Measurements from ENCODE around the gene EGFL6. TPM values are rescaled to one million over a fixed set of nuclear protein-coding genes. Genes with fewer than 3 reads are reported as not detected.

Gene EGFL6
- total and polyA plus RNA-seq, 2 of the 13 experiments (the other 11 are each of a cell fraction or from before 2014, with no cell fraction given): not detected

GRCh38 chrX:13535376-13536165 is 33.8 kb upstream of the EGFL6 start:
- in situ Hi-C loops (cut with HindIII; ENCODE audit: extremely low pct_ligation_motif_present, low pct_unique_long_range_greater_than_20kb): no loop called here
- POLR2A ChIA-PET: no interaction called here

DNA sequence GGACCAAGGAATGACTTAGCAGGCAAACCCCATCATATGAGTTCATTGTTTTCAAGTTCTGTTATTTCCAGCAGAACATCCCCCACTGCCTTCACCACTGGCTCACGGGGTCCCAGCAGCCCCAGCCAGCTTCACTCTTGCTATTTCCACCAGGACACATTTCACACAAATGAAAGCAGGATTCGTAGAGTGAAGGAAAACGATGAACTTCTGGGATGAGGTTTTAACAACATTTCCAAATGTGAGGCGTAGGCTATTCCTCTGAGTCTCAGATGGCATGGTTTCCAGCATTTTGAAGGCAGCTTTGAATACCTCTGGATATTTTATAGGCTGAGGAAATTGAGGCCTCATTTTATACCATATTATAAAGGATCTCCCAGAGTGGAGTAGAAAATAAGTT is 32.9 kb upstream of the EGFL6 start:
- no TSS peak for BruUV-seq (replicated peaks)
- POLR2A ChIA-PET: no interaction called here
- Histone ChIP-seq H3K4me2 (ENCODE audit: low read depth, low read length) (no peak overlapping the region), H3K36me3 (replicated peaks in 1 of 2; ENCODE audit: control insufficient read depth in 1 of 2, insufficient read depth in 2 of 2, low read length in 2 of 2) (no peaks in the 10 kb centered on the region), H4K20me1 (ENCODE audit: insufficient read depth, low read length) (no peaks in the 10 kb centered on the region), H3K9me3 (ENCODE audit: low read length) (no peaks in the 10 kb centered on the region), H2AFZ (ENCODE audit: low read length) (no peak overlapping the region), H3K4me3 (replicated peaks in 1 of 3; ENCODE audit: insufficient read depth in 1 of 3, low read depth in 2 of 3, low read length in 3 of 3) (no peak overlapping the region), H3K79me2 (ENCODE audit: insufficient read depth, low read length) (no peaks in the 10 kb centered on the region), H3K27ac (ENCODE audit: extremely low read length, insufficient read depth, low read length) (no peak overlapping the region), H3K27me3 (ENCODE audit: control insufficient read depth in 1 of 2, insufficient read depth in 2 of 2, low read length in 2 of 2) (no peaks in the 10 kb centered on the region), H3K4me1 (ENCODE audit: insufficient read depth, low read length) (no peaks in the 10 kb centered on the region), H3K9ac (ENCODE audit: insufficient read depth, low read depth, low read length) (no peak overlapping the region)
- in situ Hi-C loops (cut with HindIII; ENCODE audit: extremely low pct_ligation_motif_present, low pct_unique_long_range_greater_than_20kb) (no loop called here), intact Hi-C loops (cut with micrococcal nuclease; ENCODE audit: unreplicated experiment) (no loop called here)
- CTCF ChIA-PET (ENCODE audit: low intra/inter-chr PET ratio, low total read pairs): no interaction called here
- no peak for FAIRE-seq
- ATAC-seq: no peak
- DNase-seq (ENCODE audit: low spot score): no peak
- WGBS (ENCODE audit: low lambda C conversion rate): 0% methylated on average over 1 of the region's 4 CpGs
- TF ChIP-seq ZNF362 (CRISPR knock-in tag; IDR thresholded peaks at IDR 0.05; ENCODE audit: borderline replicate concordance) (no peak), MTERF4 (CRISPR knock-in tag; IDR thresholded peaks at IDR 0.05) (no peak), ZNF468 (CRISPR knock-in tag; IDR thresholded peaks at IDR 0.05) (no peak)
- TF ChIP-seq, protein P1, sequence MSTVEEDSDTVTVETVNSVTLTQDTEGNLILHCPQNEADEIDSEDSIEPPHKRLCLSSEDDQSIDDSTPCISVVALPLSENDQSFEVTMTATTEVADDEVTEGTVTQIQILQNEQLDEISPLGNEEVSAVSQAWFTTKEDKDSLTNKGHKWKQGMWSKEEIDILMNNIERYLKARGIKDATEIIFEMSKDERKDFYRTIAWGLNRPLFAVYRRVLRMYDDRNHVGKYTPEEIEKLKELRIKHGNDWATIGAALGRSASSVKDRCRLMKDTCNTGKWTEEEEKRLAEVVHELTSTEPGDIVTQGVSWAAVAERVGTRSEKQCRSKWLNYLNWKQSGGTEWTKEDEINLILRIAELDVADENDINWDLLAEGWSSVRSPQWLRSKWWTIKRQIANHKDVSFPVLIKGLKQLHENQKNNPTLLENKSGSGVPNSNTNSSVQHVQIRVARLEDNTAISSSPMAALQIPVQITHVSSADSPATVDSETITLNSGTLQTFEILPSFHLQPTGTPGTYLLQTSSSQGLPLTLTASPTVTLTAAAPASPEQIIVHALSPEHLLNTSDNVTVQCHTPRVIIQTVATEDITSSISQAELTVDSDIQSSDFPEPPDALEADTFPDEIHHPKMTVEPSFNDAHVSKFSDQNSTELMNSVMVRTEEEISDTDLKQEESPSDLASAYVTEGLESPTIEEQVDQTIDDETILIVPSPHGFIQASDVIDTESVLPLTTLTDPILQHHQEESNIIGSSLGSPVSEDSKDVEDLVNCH (CRISPR knock-in tag; IDR thresholded peaks at IDR 0.05): no peak

More at GRCh38 chrX:13535376-13536165, 33.8 kb upstream of the EGFL6 start:
- no peak for TF ChIP-seq ZFYVE20 (CRISPR knock-in tag; IDR thresholded peaks at IDR 0.05; ENCODE audit: borderline replicate concordance, low read depth)
- TF ChIP-seq ZNF746 (CRISPR knock-in tag; IDR thresholded peaks at IDR 0.05): no peak
- no peak for TF ChIP-seq CENPX (CRISPR knock-in tag; IDR thresholded peaks at IDR 0.05)
- no peak for TF ChIP-seq RXRA (CRISPR knock-in tag; IDR thresholded peaks at IDR 0.05)
- TF ChIP-seq ASH2L (IDR thresholded peaks at IDR 0.05; ENCODE audit: insufficient read length, low read depth, low read length): no peak
- TF ChIP-seq ZNF335 (CRISPR knock-in tag; IDR thresholded peaks at IDR 0.05): no peak
- TF ChIP-seq MAF1 (CRISPR knock-in tag; IDR thresholded peaks at IDR 0.05; ENCODE audit: borderline replicate concordance): no peak
- no peak for TF ChIP-seq FOSL1 (CRISPR knock-in tag; IDR thresholded peaks at IDR 0.05; ENCODE audit: borderline replicate concordance)
- no peak for TF ChIP-seq CBX5 (CRISPR knock-in tag; IDR thresholded peaks at IDR 0.05; ENCODE audit: borderline replicate concordance)
- TF ChIP-seq, protein P2, sequence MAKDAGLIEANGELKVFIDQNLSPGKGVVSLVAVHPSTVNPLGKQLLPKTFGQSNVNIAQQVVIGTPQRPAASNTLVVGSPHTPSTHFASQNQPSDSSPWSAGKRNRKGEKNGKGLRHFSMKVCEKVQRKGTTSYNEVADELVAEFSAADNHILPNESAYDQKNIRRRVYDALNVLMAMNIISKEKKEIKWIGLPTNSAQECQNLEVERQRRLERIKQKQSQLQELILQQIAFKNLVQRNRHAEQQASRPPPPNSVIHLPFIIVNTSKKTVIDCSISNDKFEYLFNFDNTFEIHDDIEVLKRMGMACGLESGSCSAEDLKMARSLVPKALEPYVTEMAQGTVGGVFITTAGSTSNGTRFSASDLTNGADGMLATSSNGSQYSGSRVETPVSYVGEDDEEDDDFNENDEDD (CRISPR knock-in tag; IDR thresholded peaks at IDR 0.05; ENCODE audit: borderline replicate concordance): no peak
- intact Hi-C loops (cut with micrococcal nuclease; ENCODE audit: unreplicated experiment): no loop called here
- WGBS (ENCODE audit: low lambda C conversion rate): 27% methylated on average over 4 of the region's 7 CpGs
- Histone ChIP-seq H3K27ac (ENCODE audit: extremely low read length, insufficient read depth, low read length) (no peak overlapping the region), H3K4me1 (ENCODE audit: insufficient read depth, low read length) (no peaks in the 10 kb centered on the region), H4K20me1 (ENCODE audit: insufficient read depth, low read length) (no peaks in the 10 kb centered on the region), H3K4me3 (replicated peaks in 1 of 3; ENCODE audit: insufficient read depth in 1 of 3, low read depth in 2 of 3, low read length in 3 of 3) (no peak overlapping the region), H3K79me2 (ENCODE audit: insufficient read depth, low read length) (no peaks in the 10 kb centered on the region), H2AFZ (ENCODE audit: low read length) (no peak overlapping the region), H3K9me3 (ENCODE audit: low read length) (no peaks in the 10 kb centered on the region), H3K9ac (ENCODE audit: insufficient read depth, low read depth, low read length) (no peak overlapping the region), H3K27me3 (ENCODE audit: control insufficient read depth in 1 of 2, insufficient read depth in 2 of 2, low read length in 2 of 2) (no peaks in the 10 kb centered on the region), H3K4me2 (ENCODE audit: low read depth, low read length) (no peak overlapping the region), H3K36me3 (replicated peaks in 1 of 2; ENCODE audit: control insufficient read depth in 1 of 2, insufficient read depth in 2 of 2, low read length in 2 of 2) (no peaks in the 10 kb centered on the region)
- CTCF ChIA-PET (ENCODE audit: low intra/inter-chr PET ratio, low total read pairs): no interaction called here
- FAIRE-seq (no peak), DNase-seq (ENCODE audit: low spot score) (no peak), ATAC-seq (no peak)
- no TSS peak for BruUV-seq (replicated peaks)
